ENCODE measurements around the gene CDC14C. TPM values are rescaled to one million over a fixed set of nuclear protein-coding genes. Genes with fewer than 3 reads are reported as not detected.

CDC14C gene
- total RNA-seq (2021; ENCODE audit: unreplicated experiment) (not detected), Bru-seq, nascent RNA (not detected), BruChase-seq, experiment 1, labeled RNA remaining after a 6-hour chase (percentile 9 among the genes with signal in this experiment), BruChase-seq, experiment 2, labeled RNA remaining after a 2-hour chase (not detected)
- 0.04 TPM in 1 of 2 replicates, not detected in the other for polyA plus RNA-seq (2012)
- long read RNA-seq = 0 reads

GRCh38 chr7:48924433-48924832, at the start of gene CDC14C:
Gene CDC14C, plus strand, starts transcription at chr7:48924547. Its CDS starts 126 bp downstream, at chr7:48924673.
- Histone ChIP-seq H3K4me1 (ENCODE audit: control insufficient read depth in 1 of 2, insufficient read depth in 2 of 2, low read length in 2 of 2) (no peaks in the 10 kb centered on the region), H3K9me2 (ENCODE audit: insufficient read depth) (no peaks in the 10 kb centered on the region)
- RAD21 ChIA-PET (ENCODE audit: low non-redundant PET in 1 of 2, low total read pairs in 2 of 2, uncharacterized antibody in 2 of 2, unreplicated experiment in 2 of 2) = no interaction called here

More at GRCh38 chr7:48924433-48924832, at the start of gene CDC14C:
- no peak within 1 kb of the TSS for H3K9ac ChIP-seq (ENCODE audit: low read length)
- TF ChIP-seq SRF (IDR thresholded peaks at IDR 0.05; ENCODE audit: low read depth) (no peak), EGR1 (IDR thresholded peaks at IDR 0.05; ENCODE audit: low read depth) (no peak), CEBPB (IDR thresholded peaks at IDR 0.05; ENCODE audit: low read depth) (no peak), ATF3 (IDR thresholded peaks at IDR 0.05) (no peak), ZNF274 (IDR thresholded peaks at IDR 0.05; ENCODE audit: low read depth, low read length) (no peak), CTCF (IDR thresholded peaks at IDR 0.05 in 2 of 3, conservative IDR thresholded peaks at IDR 0.05 in 1 of 3; ENCODE audit: borderline replicate concordance in 1 of 3, insufficient read depth in 1 of 3, low read depth in 2 of 3, low read length in 2 of 3) (no peak), SIN3A (IDR thresholded peaks at IDR 0.05; ENCODE audit: low read depth) (no peak), ZBTB33 (IDR thresholded peaks at IDR 0.05; ENCODE audit: extremely low read depth, insufficient replicate concordance, low read length) (no peak), ELF1 (IDR thresholded peaks at IDR 0.05; ENCODE audit: borderline replicate concordance, low read depth) (no peak), ZFX (IDR thresholded peaks at IDR 0.05) (no peak), EZH2phosphoT487 (IDR thresholded peaks at IDR 0.05; ENCODE audit: borderline replicate concordance) (no peak)
- no peak within 1 kb of the TSS for H3K4me3 ChIP-seq (replicated peaks in 1 of 2; ENCODE audit: low read depth in 1 of 2, low read length in 2 of 2)
- H3K27ac ChIP-seq (ENCODE audit: low read depth, low read length) = no peak within 1 kb of the TSS
- ATAC-seq (no peak), DNase-seq (ENCODE audit: low read depth, low spot score) (no peak)
- CTCF ChIA-PET = no interaction called here
- H2AFZ ChIP-seq (ENCODE audit: low read depth, low read length, poor library complexity, severe bottlenecking) = no peak within 1 kb of the TSS
- no peak within 1 kb of the TSS for H3K4me2 ChIP-seq (ENCODE audit: low read length)
- H3K9me3 ChIP-seq (ENCODE audit: control insufficient read depth in 1 of 2, insufficient read depth in 1 of 2, low read depth in 1 of 2, low read length in 2 of 2) = no peaks in the 10 kb centered on the region
- POLR2A ChIA-PET = no interaction called here
- H3K36me3 ChIP-seq (ENCODE audit: control insufficient read depth in 1 of 2, insufficient read depth in 2 of 2, low read length in 2 of 2) = no peaks in the 10 kb centered on the region
- H3K27me3 ChIP-seq (ENCODE audit: insufficient read depth, low read length) = no peaks in the 10 kb centered on the region
- H4K20me1 ChIP-seq (ENCODE audit: insufficient read depth) = no peaks in the 10 kb centered on the region
- intact Hi-C loops (cut with micrococcal nuclease) = no loop called here
- no peaks in the 10 kb centered on the region for H3K79me2 ChIP-seq (ENCODE audit: insufficient read depth, low read length)
- BruUV-seq (replicated peaks) = no TSS peak
